Embryonic facial prominence (tissue), 1 donor: Measurements from ENCODE around the gene ACTR5.

ENCODE experiments used
- DNase-seq: peaks from one replicate; pipeline ENCODE4 v3.0.0-alpha.2; 2016; ENCODE audit errors: extremely low spot score

Gene ACTR5

GRCh38 chr20:38748097-38748860 lies at the start of gene ACTR5:
Gene ACTR5, plus strand, starts transcription at chr20:38748460. Its CDS starts 19 bp downstream, at chr20:38748479.
- peak; percentile 87 for DNase-seq

GRCh38 chr20:38698541-38698940 lies 49.7 kb upstream of the ACTR5 start:
- no peak for DNase-seq

DNA sequence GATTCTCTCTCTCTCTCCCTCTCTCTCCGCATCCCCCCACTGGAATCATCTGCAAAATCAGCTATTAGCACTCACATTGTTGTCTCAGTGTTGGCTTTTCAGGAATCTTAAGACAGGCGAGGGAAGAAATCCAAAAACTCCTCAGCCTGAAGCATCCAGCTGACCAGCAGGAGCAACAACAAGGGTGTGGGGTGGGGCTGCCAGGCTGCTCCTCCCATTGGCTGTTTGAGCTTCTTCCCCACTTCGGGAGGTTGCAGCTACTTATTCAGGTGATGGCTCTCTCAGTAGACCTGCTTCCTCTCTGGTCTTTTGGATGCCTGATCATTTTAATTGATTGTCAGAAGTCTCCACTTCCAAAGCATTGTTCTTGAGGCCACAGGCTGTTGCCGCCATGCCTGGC lies 48.1 kb upstream of the ACTR5 start:
- no peak for DNase-seq

- DNase-seq, result no peak
Measured at GRCh38 chr20:38700926-38701325, 47.3 kb upstream of the ACTR5 start.

- DNase-seq, result no peak
Measured at GRCh38 chr20:38703526-38703925, 44.7 kb upstream of the ACTR5 start.

DNA sequence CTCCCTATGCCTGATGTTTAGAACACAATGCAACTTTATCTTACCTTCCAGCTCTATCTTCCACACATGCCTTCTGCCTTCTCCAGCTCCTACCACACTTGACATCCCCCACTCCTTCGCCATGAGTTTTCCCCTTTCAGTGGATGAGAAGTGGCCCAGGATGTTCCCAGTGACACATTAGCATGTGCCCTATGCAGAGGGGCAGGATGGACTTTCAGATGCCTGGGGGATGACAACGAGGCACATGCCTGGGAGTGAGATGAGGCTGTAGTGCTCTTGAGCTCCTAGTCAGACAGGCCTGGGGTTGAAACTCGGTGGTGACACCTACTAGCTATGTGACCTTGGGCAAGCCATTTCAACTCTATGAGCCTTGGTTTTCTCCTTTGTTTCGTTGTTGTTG lies 44.1 kb upstream of the ACTR5 start:
- no peak for DNase-seq

- no peak for DNase-seq
Measured at GRCh38 chr20:38706509-38706908, 41.8 kb upstream of the ACTR5 start.

DNA sequence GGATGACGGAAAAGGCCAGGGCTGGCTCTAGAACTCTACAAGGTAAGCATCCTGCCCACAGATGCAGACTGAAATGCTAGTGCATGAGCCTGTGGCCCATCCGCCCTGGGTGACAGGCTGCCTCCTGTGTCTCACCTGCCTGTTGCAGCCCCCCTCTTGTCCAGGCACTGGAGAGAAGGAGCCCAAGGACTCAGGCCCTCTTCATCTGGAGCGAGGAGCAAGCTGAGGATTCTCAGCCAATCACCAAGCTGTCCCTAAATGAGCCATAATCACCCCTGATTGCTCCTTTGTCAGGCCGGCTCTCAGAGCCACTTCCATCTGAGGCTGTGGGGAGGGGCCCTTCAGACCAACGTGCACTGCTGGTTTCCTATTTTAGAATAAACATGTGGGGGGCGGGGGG lies 34.0 kb upstream of the ACTR5 start:
- DNase-seq, result no peak

- no peak for DNase-seq
Measured at GRCh38 chr20:38715646-38716045, 32.6 kb upstream of the ACTR5 start.

DNA sequence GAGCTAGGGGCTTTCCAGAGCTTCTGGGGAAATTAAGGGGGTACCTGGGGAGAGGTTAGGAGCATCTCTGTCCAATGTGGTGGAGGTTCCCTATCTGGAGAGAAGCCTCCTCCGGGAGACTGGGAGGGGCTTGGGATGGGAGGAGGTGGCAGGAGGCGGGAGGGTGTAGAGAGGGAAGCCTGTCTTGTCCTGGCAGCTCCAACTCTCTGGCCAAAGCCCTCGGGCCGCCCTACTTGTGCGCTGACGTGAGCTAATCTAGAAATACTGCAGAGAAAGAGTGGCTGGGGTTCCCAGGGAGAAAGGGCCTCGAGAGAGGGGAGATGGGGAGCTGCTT lies 25.6 kb upstream of the ACTR5 start:
- DNase-seq, result no peak

- no peak for DNase-seq
Measured at GRCh38 chr20:38723017-38723847, 25.0 kb upstream of the ACTR5 start.

DNA sequence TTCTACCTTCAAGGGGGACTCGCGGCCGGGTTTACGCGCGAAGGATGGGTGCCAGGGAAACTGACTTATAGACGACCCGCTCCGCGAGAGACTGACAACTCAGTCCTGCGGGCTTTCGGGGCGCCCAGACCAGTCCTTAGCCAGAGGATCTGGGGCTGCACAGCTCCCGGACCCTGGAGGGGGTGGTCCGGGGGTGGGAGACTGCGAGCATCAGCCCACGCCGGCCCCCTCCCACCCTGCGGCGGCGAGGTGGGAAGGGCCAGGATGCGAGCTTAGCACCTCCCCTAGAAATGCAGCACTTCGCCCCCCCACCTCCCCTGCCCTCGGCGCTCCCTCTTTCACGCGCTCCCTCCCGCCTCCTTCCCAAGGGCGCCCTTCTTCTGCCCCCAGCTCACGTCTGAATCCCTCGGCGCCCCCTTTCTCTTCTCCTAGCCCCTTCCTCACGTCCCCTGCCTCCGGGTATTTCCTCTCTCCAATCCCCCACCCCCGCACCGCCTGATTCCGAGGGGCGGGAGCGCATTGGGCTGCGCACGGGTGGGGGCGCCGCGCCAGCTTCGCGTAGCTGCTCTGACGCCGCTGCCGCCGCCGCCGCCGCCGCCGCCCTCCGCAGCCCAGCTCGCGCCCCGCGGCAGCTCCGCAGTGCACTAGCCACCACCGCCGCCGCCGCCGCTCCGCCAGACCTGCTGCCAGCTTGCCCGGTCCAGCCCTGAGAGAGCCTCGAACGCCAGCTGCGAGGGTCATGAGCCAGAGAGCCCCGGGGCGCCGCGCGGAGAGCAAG lies 24.2 kb upstream of the ACTR5 start, which contains the start of gene SLC32A1:
TSS of gene SLC32A1 (plus strand) at position 639 of the 778 bp plus-strand sequence. CDS start 239 bp downstream, outside the sequence.
- DNase-seq, result no peak

DNA sequence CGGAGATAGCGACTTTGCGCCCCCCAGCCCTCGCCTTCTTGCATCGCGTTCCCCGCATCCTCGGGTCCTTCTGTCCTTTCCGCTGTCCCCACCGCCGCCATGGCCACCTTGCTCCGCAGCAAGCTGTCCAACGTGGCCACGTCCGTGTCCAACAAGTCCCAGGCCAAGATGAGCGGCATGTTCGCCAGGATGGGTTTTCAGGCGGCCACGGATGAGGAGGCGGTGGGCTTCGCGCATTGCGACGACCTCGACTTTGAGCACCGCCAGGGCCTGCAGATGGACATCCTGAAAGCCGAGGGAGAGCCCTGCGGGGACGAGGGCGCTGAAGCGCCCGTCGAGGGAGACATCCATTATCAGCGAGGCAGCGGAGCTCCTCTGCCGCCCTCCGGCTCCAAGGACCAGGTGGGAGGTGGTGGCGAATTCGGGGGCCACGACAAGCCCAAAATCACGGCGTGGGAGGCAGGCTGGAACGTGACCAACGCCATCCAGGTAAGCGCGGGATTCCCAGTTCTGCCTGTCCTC lies 23.6 kb upstream of the ACTR5 start:
- DNase-seq, result no peak

- DNase-seq, result no peak
Measured at GRCh38 chr20:38725148-38725901, 22.9 kb upstream of the ACTR5 start.

- no peak for DNase-seq
Measured at GRCh38 chr20:38725931-38726803, 22.1 kb upstream of the ACTR5 start.

- DNase-seq, result no peak
Measured at GRCh38 chr20:38726804-38727606, 21.3 kb upstream of the ACTR5 start.

- no peak for DNase-seq
Measured at GRCh38 chr20:38727607-38728190, 20.6 kb upstream of the ACTR5 start.

- no peak for DNase-seq
Measured at GRCh38 chr20:38728191-38728781, 20.0 kb upstream of the ACTR5 start.
